IMR-90 (cell line): ENCODE data around the gene ST6GALNAC4. TPM values are rescaled to one million over a fixed set of nuclear protein-coding genes. Genes with fewer than 3 reads are reported as not detected.
A peak's percentile ranks its signal among the peaks of the same experiment; 100 is the strongest.

ENCODE experiments used
- ATAC-seq: fragments of 200-7000 bp; cut with Tn5 transposase; 2 replicates; pipeline ENCODE4 v1.9.1; 2020; ENCODE audit warnings: low read depth, mild to moderate bottlenecking, moderate library complexity
- BruUV-seq: library from RNA; stranded (reverse); fragments of 400-500 nt; replicated peaks from 2 replicates; lab custom pipeline; 2021; lab: Mats Ljungman, UMichigan
- CTCF ChIA-PET: fragments of 300-600 bp; formaldehyde crosslinking; extraction: SDS; loops from one replicate; lab custom pipeline; 2021; ENCODE audit warnings: antibody characterized with exemption; lab: Yijun Ruan, JAX
- POLR2A ChIA-PET: fragments of 300-600 bp; sonication (Branson Sonifier 250); formaldehyde crosslinking; loops from one replicate; lab custom pipeline; 2022; ENCODE audit warnings: antibody characterized with exemption; ENCODE audit not compliant: unreplicated experiment; lab: Charles Lee
- DNase-seq: peaks from one replicate; pipeline ENCODE4 v3.0.0; 2013
- H2AFZ ChIP-seq: replicated peaks from 2 replicates; pipeline ENCODE3; 2013; ENCODE audit warnings: low read length, mild to moderate bottlenecking; ENCODE audit not compliant: poor library complexity
- H2AK5ac ChIP-seq: 2 replicates; pipeline ENCODE4 v1.6.1; 2013; ENCODE audit warnings: low read depth, low read length, inconsistent platforms
- H2AK9ac ChIP-seq: replicated peaks from 2 replicates; pipeline ENCODE3; 2013; ENCODE audit warnings: mild to moderate bottlenecking, low read depth, low read length, moderate library complexity; ENCODE audit not compliant: poor library complexity
- H2BK120ac ChIP-seq: 2 replicates; pipeline ENCODE4 v1.6.1; 2013; ENCODE audit warnings: low read depth, low read length, inconsistent platforms
- H2BK15ac ChIP-seq: 3 replicates; pipeline ENCODE4 v1.6.1; 2013; ENCODE audit warnings: low read depth, low read length, inconsistent platforms
- H2BK20ac ChIP-seq: 2 replicates; pipeline ENCODE4 v1.6.1; 2013; ENCODE audit warnings: low read depth, mild to moderate bottlenecking, inconsistent platforms, low read length, moderate library complexity
- H2BK5ac ChIP-seq: 2 replicates; pipeline ENCODE4 v1.6.1; 2013; ENCODE audit warnings: mild to moderate bottlenecking, low read depth, low read length, inconsistent platforms; ENCODE audit not compliant: poor library complexity, severe bottlenecking
- H3K14ac ChIP-seq: replicated peaks from 2 replicates; pipeline ENCODE4 v1.6.1; 2013; ENCODE audit warnings: low read depth, low read length, inconsistent platforms
- H3K18ac ChIP-seq: 2 replicates; pipeline ENCODE4 v1.6.1; 2013; ENCODE audit warnings: low read depth, low read length, control low read depth
- H3K23ac ChIP-seq: 2 replicates; pipeline ENCODE4 v1.6.1; 2013; ENCODE audit warnings: low read depth, low read length, inconsistent platforms
- H3K27ac ChIP-seq: 2 replicates; pipeline ENCODE4 v1.5.1; 2013; ENCODE audit warnings: mild to moderate bottlenecking, control low read depth, low read length; ENCODE audit not compliant: insufficient read depth
- H3K27me3 ChIP-seq: 2 replicates; pipeline ENCODE4 v1.6.1; 2013; ENCODE audit warnings: low read length; ENCODE audit not compliant: control insufficient read depth, insufficient read depth
- H3K36me3 ChIP-seq: 2 replicates; pipeline ENCODE4 v1.6.1; 2013; ENCODE audit warnings: low read length, mixed read lengths; ENCODE audit not compliant: control insufficient read depth, insufficient read depth
- H3K4ac ChIP-seq: 2 replicates; pipeline ENCODE4 v1.6.1; 2013; ENCODE audit warnings: low read depth, low read length, inconsistent platforms
- H3K4me1 ChIP-seq: 2 replicates; pipeline ENCODE4 v1.6.1; 2013; ENCODE audit warnings: low read length, mixed read lengths; ENCODE audit not compliant: control insufficient read depth, insufficient read depth
- H3K4me2 ChIP-seq: 2 replicates; pipeline ENCODE4 v1.6.1; 2013; ENCODE audit warnings: low read depth, mild to moderate bottlenecking, control low read depth, low read length, moderate library complexity
- H3K4me3 ChIP-seq: 2 replicates; pipeline ENCODE4 v1.5.1; 2013; ENCODE audit warnings: low read depth, mild to moderate bottlenecking, control low read depth, low read length, moderate library complexity; ENCODE audit not compliant: insufficient read depth
- H3K56ac ChIP-seq: 2 replicates; pipeline ENCODE4 v1.6.1; 2013; ENCODE audit warnings: low read length, inconsistent platforms; ENCODE audit not compliant: insufficient read depth; ENCODE audit errors: extremely low read depth
- H3K79me1 ChIP-seq, 2 experiments: 2 replicates each; pipeline ENCODE4 v1.6.1; 2013; ENCODE audit warnings: low read length in 2 of 2, inconsistent platforms in 1 of 2, low read depth in 1 of 2
- H3K9ac ChIP-seq: 2 replicates; pipeline ENCODE4 v1.6.1; 2013; ENCODE audit warnings: low read depth, low read length, control low read depth
- H3K9me1 ChIP-seq: 2 replicates; pipeline ENCODE4 v1.6.1; 2013; ENCODE audit warnings: low read length, inconsistent platforms; ENCODE audit not compliant: insufficient read depth
- H3K9me3 ChIP-seq: 2 replicates; pipeline ENCODE4 v1.6.1; 2013; ENCODE audit warnings: low read length; ENCODE audit not compliant: control insufficient read depth, insufficient read depth
- H4K20me1 ChIP-seq: 2 replicates; pipeline ENCODE4 v1.6.1; 2013; ENCODE audit warnings: low read length, inconsistent platforms; ENCODE audit not compliant: insufficient read depth
- H4K5ac ChIP-seq: 2 replicates; pipeline ENCODE4 v1.6.1; 2013; ENCODE audit warnings: mild to moderate bottlenecking, low read depth, low read length, control low read depth
- H4K8ac ChIP-seq, 2 experiments: 2 replicates each; pipeline ENCODE4 v1.6.1; 2013; ENCODE audit warnings: low read depth in 2 of 2, low read length in 2 of 2, control low read depth in 1 of 2, inconsistent platforms in 1 of 2
- H4K91ac ChIP-seq: 2 replicates; pipeline ENCODE4 v1.6.1; 2013; ENCODE audit warnings: low read depth, low read length, inconsistent platforms; ENCODE audit not compliant: insufficient read depth
- CHD1 ChIP-seq: IDR thresholded peaks from 2 replicates; pipeline ENCODE4 v1.6.1; 2012; ENCODE audit warnings: low read depth, low read length, improper control_type of control experiment
- MAZ ChIP-seq: IDR thresholded peaks from 2 replicates; pipeline ENCODE4 v1.6.1; 2012; ENCODE audit warnings: low read depth, mild to moderate bottlenecking, low read length, improper control_type of control experiment, moderate library complexity, borderline replicate concordance
- NFE2L2 ChIP-seq: fragments of 150-350 bp; IDR thresholded peaks from 2 replicates; pipeline ENCODE4 v1.6.1; 2016; ENCODE audit warnings: low read depth, mild to moderate bottlenecking, low read length
- RFX5 ChIP-seq: IDR thresholded peaks from 2 replicates; pipeline ENCODE4 v1.8.0; 2012; ENCODE audit warnings: low read depth, mild to moderate bottlenecking, low read length, moderate library complexity
- SMC3 ChIP-seq: fragments of 150-350 bp; IDR thresholded peaks from 2 replicates; pipeline ENCODE4 v1.6.1; 2016; ENCODE audit warnings: low read depth, mild to moderate bottlenecking, antibody characterized with exemption, low read length, moderate library complexity
- WGBS, 2 experiments: methylation state at CpG; one replicate each; pipeline versions ENCODE4 v1.1.5 to v1.1.7; 2013; ENCODE audit warnings: missing lambda C conversion rate in 2 of 2; ENCODE audit not compliant: insufficient read length in 1 of 2; ENCODE audit errors: extremely low coverage in 2 of 2; 5-methylcytosine and 5-hydroxymethylcytosine counted together
- dilution Hi-C: fragments of 300-500 bp; cut with HindIII; formaldehyde crosslinking; loops from one replicate; pipeline ENCODE4 v1.14.3; 2018; ENCODE audit warnings: low sequenced_read_pairs; ENCODE audit not compliant: unreplicated experiment
- in situ Hi-C: fragments of 300-500 bp; cut with MboI; formaldehyde crosslinking; loops from 3 replicates; pipeline ENCODE4 v1.14.3; 2019; ENCODE audit warnings: low sequenced_read_pairs, inconsistent platforms, mixed read lengths
- intact Hi-C: fragments of 100-400 bp; cut with micrococcal nuclease; formaldehyde crosslinking; loops from 2 replicates; pipeline ENCODE4 v1.10.0; 2022
- polyA plus RNA-seq, 3 experiments: library from polyadenylated mRNA; depleted of rRNA; stranded (reverse); fragments of >200 nt; gene quantifications; 2 replicates each; pipeline ENCODE4 v1.2.3, GENCODE V29; 2012; ENCODE audit warnings: low replicate concordance in 1 of 3
- total RNA-seq: library from RNA; depleted of rRNA; stranded (reverse); fragments of >200 nt; gene quantifications from 2 replicates; pipeline ENCODE4 v1.2.3, GENCODE V29; 2012
- TF ChIP-seq, protein P1 (sequence below): conservative IDR thresholded peaks from 2 replicates; pipeline ENCODE4 v1.5.1; 2012; ENCODE audit warnings: mild to moderate bottlenecking, low read depth, low read length, improper control_type of control experiment

Gene ST6GALNAC4
- total and polyA plus RNA-seq, 2 of the 4 experiments (the other 2 are of a cell fraction) = 12.5 to 32.9 TPM

DNA sequence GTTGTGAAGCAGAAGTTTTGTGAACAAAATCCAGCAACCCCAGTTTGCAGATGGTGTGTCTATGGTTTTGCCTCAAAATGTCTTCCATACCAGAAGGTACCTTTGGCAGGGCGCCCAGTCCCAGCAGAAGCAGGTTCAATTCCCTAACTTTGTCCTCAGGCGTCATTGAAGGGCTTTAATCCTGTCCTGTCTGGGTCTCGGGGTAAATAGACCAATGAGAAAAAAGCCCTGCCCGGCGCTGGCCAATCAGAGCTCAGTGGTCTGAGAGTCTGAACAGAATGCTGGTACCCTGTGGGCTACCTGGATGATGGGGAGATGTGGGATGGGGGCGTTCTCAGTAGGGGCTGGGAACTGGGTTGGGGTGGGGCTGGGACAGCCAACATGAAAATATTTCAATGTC, 6.2 kb upstream of the ST6GALNAC4 start:
- H3K4me2 ChIP-seq = no peak overlapping the region

More for the DNA sequence above, 6.2 kb upstream of the ST6GALNAC4 start:
- Histone ChIP-seq H2AFZ (peak overlapping the region; percentile 86), H3K18ac (no peak overlapping the region; the same call in 1 of the 2 replicates), H4K91ac (peak overlapping the region; percentile 76; the same call in 1 of the 2 replicates), H2AK9ac (no peak overlapping the region), H2BK120ac (peak overlapping the region; percentile 81), H3K23ac (no peak overlapping the region; the same call in 1 of the 2 replicates), H3K4me1 (peaks cover 17% of the 10 kb centered on the region), H2BK20ac (peak overlapping the region; percentile 85; the same call in 1 of the 2 replicates), H4K20me1 (peaks cover 6% of the 10 kb centered on the region), H3K4me3 (no peak overlapping the region), H2AK5ac (peak overlapping the region; percentile 93), H4K5ac (no peak overlapping the region), H3K4ac (peak overlapping the region; percentile 88), H3K27me3 (no peaks in the 10 kb centered on the region), H3K9me3 (no peaks in the 10 kb centered on the region), H3K9ac (no peak overlapping the region), H3K79me1 (peaks cover 0 to 5% of the 10 kb centered on the region in 2 experiments; a peak in 1 of 4 replicates), H3K36me3 (no peaks in the 10 kb centered on the region), H2BK15ac (peak overlapping the region; percentile 92; the same call in 2 of the 3 replicates), H3K14ac (peak overlapping the region; percentile 80; the same call in 1 of the 2 replicates), H3K9me1 (peaks cover 19% of the 10 kb centered on the region), H4K8ac (peak overlapping the region; percentile 34 to 79; a peak in 2 of 4 replicates), H3K27ac (peak overlapping the region; percentile 62; the same call in 1 of the 2 replicates), H3K56ac (no peak overlapping the region), H2BK5ac (peak overlapping the region; percentile 86)
- in situ Hi-C loops (loop anchor here (5.0 kb wide), 1 partner anchor 336 kb away; no protein-coding TSS in a partner anchor), dilution Hi-C loops (no loop called here), intact Hi-C loops (loop anchor here (10.0 kb wide), 2 partner anchors 418 to 718 kb away; no protein-coding TSS in a partner anchor)
- TF ChIP-seq CHD1 (no peak), NFE2L2 (no peak), RFX5 (no peak), SMC3 (no peak), MAZ (no peak)
- TF ChIP-seq, protein P1, sequence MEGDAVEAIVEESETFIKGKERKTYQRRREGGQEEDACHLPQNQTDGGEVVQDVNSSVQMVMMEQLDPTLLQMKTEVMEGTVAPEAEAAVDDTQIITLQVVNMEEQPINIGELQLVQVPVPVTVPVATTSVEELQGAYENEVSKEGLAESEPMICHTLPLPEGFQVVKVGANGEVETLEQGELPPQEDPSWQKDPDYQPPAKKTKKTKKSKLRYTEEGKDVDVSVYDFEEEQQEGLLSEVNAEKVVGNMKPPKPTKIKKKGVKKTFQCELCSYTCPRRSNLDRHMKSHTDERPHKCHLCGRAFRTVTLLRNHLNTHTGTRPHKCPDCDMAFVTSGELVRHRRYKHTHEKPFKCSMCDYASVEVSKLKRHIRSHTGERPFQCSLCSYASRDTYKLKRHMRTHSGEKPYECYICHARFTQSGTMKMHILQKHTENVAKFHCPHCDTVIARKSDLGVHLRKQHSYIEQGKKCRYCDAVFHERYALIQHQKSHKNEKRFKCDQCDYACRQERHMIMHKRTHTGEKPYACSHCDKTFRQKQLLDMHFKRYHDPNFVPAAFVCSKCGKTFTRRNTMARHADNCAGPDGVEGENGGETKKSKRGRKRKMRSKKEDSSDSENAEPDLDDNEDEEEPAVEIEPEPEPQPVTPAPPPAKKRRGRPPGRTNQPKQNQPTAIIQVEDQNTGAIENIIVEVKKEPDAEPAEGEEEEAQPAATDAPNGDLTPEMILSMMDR = no peak
- WGBS, 2 experiments = 53% methylated on average over 4 of the region's 6 CpGs; no CpG with 5 or more reads in 1 of the 2 experiments
- POLR2A ChIA-PET = no interaction called here
- ATAC-seq (no peak), DNase-seq (no peak)
- BruUV-seq = no TSS peak
- CTCF ChIA-PET = no interaction called here
